Activated naive CD4-positive, alpha-beta T cell treated with anti-CD3 and anti-CD28 coated beads for 36 hours (primary cell): ENCODE results near the gene SMIM24. TPM values are rescaled to one million over a fixed set of nuclear protein-coding genes. Genes with fewer than 3 reads are reported as not detected.
"Not testable (repeated sequence)": the region's sequence is repeated elsewhere in the genome, so short reads cannot be mapped to it uniquely, and the experiment has no call there.

ENCODE experiments used
- CTCF ChIA-PET: fragments of 350-600 bp; sonication (Branson Sonifier 250); formaldehyde crosslinking; loops from one replicate; lab custom pipeline; 2021; ENCODE audit warnings: antibody characterized with exemption; lab: Charles Lee
- DNase-seq: peaks from one replicate; pipeline ENCODE4 v3.0.0-alpha.2; 2020
- H3K27ac Mint-ChIP-seq: one replicate; pipeline ENCODE4 v1.8.0; 2021; ENCODE audit warnings: mild to moderate bottlenecking, mixed read lengths
- H3K27me3 Mint-ChIP-seq: one replicate; pipeline ENCODE4 v1.8.0; 2021; ENCODE audit warnings: low read depth, mixed read lengths
- H3K36me3 Mint-ChIP-seq: one replicate; pipeline ENCODE4 v1.8.0; 2021; ENCODE audit warnings: low read depth, mixed read lengths
- H3K4me1 Mint-ChIP-seq: one replicate; pipeline ENCODE4 v1.8.0; 2021; ENCODE audit warnings: low read depth, mixed read lengths
- H3K4me3 Mint-ChIP-seq: one replicate; pipeline ENCODE4 v1.8.0; 2021; ENCODE audit warnings: mild to moderate bottlenecking, moderate library complexity, mixed read lengths
- H3K9me3 Mint-ChIP-seq: one replicate; pipeline ENCODE4 v1.8.0; 2021; ENCODE audit warnings: mixed read lengths
- intact Hi-C: fragments of 100-400 bp; cut with micrococcal nuclease; formaldehyde crosslinking; loops from one replicate; pipeline ENCODE4 v1.15.1; 2023
- total RNA-seq, 2 experiments: library from RNA; stranded (reverse); gene quantifications; one replicate each; pipeline ENCODE4 v1.2.3, GENCODE V29; 2021

Gene SMIM24
- total RNA-seq, 2 experiments from 2014 or later = 0.41 TPM; not detected in 1

DNA sequence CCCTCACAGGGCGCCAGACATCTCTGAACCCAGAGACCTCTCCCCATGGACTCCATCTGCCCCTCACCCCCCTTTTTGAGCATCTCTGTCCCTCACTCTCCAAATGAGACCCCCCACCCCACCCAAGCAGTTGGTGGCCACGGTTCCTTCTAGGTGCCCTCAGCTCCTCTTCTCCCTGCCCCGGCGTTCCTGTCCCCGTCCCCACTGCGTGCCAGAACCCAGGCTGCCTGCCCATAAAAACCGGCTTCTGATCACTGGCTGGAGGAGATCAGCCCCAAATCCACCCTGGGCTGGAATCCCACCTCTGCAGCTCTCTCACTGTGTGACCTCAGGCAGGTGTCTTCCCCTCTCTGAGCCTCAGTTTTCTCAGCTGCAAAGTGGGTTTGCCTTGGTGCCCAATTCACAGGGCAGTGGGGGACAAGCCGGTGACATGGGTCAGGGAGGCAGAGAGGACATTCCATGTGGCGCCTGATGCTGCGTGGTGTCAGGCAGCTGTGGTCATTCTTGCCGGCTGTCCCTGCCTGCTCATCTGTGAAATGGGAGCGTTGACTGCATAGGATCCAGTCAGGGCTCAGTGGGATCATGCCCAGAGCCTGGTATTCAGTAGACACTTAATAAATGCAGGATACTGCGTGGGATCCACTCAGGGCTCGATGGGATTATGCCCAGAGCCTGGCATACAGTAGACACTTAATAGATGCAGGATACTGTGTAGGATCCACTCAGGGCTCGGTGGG is 25.5 kb downstream of the SMIM24 start:
- CTCF ChIA-PET = no interaction called here
- intact Hi-C loops = no loop called here
- Mint-ChIP-seq H3K27me3 (no peaks in the 10 kb centered on the region), H3K36me3 (peaks cover 6% of the 10 kb centered on the region), H3K9me3 (no peaks in the 10 kb centered on the region), H3K4me3 (no peak overlapping the region), H3K27ac (no peak overlapping the region), H3K4me1 (no peaks in the 10 kb centered on the region)
- no peak for DNase-seq

DNA sequence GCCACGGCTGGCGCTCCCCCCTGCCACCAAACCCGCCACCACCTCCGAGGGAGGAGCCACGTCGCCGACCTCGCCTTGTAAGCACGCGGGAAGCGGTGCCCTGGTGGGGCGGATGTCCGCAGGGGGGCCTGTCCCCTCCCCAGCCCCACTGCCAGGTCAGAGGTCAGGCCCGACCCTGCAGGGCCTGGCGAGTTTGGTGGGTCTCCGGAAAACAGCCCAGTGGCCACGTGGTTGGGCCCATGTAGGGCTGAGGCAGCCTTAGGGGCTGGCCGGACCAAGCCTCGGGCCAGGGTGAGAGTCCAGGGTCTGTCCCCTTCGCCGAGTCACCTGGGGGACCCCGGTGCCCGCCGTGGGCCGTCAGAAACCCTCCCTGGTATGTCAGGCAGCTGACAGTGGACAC is 26.5 kb downstream of the SMIM24 start:
- H3K4me3 Mint-ChIP-seq = no peak overlapping the region
- no peaks in the 10 kb centered on the region for H3K9me3 Mint-ChIP-seq
- H3K27ac Mint-ChIP-seq = no peak overlapping the region
- no peaks in the 10 kb centered on the region for H3K27me3 Mint-ChIP-seq
- intact Hi-C loops = no loop called here
- no peak for DNase-seq
- H3K4me1 Mint-ChIP-seq = no peaks in the 10 kb centered on the region
- CTCF ChIA-PET = interaction anchor here (1.1 kb wide), 1 partner anchor 19 kb away, joined by 3 read pairs; no protein-coding TSS in a partner anchor
- peaks cover 6% of the 10 kb centered on the region for H3K36me3 Mint-ChIP-seq

DNA sequence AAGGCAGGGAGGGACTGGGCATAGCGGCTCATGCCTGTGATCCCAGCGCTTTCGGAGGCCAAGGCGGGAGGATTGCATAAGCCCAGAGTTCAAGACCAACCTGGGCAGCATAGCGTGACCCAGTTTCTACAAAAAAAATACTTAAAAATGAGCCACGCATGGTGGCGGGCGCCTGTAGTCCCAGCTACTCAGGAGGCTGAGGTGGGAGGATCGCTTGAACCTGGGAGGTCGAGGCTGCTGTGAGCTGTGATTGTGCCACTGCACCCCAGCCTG is 27.4 kb downstream of the SMIM24 start:
- DNase-seq, H3K9me3 Mint-ChIP-seq, H3K27ac Mint-ChIP-seq, intact Hi-C loops, H3K27me3 Mint-ChIP-seq, H3K36me3 Mint-ChIP-seq, H3K4me1 Mint-ChIP-seq, H3K4me3 Mint-ChIP-seq: not testable (repeated sequence)
- CTCF ChIA-PET = interaction anchor here (1.1 kb wide), 1 partner anchor 20 kb away, joined by 3 read pairs; no protein-coding TSS in a partner anchor

DNA sequence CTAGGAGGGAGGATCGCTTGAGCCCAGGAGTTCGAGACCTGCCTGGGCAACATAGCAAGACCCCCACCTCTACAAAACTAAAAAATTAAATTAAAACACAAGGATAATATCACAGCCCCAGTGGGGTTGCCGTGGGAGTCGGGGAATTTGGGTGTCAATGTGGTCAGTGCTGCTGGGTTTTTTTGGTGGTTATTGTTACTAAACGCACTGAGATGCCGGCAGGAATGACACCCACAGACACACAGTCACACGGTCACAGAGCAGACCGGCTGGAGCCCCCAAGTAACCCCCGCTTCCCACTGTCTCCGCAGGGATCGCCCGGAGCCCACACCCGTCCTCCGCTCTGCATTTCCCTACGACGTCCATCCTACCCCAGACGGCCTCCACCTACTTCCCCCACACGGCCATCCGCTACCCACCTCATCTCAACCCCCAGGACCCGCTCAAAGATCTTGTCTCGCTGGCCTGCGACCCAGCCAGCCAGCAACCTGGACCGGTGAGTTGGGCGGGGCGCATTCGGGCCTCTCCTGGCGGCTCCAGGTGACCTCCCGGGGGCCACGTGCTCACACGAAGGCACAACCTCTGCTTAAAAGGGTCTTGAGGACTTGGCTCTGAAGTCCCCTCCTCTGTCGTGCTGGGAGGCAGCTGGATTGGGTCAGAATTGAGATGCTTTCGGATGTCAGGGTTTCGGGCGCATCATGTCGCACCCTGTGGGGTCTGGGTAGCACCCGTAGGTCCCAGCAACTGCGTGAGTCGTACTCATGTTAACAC is 28.0 kb downstream of the SMIM24 start:
- no peak overlapping the region for H3K27ac Mint-ChIP-seq

DNA sequence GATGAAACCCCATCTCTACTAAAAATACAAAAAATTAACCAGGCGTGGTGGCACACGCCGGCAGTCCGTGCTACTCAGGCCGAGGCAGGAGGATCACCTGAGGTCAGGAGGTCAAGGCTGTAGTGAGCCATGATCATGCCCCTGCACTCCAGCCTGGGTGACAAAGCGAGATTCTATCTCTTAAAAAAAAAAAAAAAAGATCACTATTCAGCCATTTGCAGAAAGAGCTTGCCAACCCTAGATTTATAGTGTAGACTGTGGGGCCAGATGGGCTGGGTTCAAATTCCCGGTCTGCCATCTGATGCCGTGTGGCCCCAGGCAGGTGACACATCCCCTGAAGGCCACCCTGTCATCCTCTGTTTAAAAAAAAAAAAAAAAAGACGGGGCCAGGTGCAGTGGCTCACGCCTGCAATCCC is 28.9 kb downstream of the SMIM24 start:
- no peak overlapping the region for H3K4me3 Mint-ChIP-seq
- intact Hi-C loops = no loop called here
- H3K27me3 Mint-ChIP-seq = no peaks in the 10 kb centered on the region
- H3K4me1 Mint-ChIP-seq = no peaks in the 10 kb centered on the region
- H3K9me3 Mint-ChIP-seq = no peaks in the 10 kb centered on the region
- CTCF ChIA-PET = no interaction called here
- H3K27ac Mint-ChIP-seq = no peak overlapping the region
- DNase-seq = no peak
- peaks cover 6% of the 10 kb centered on the region for H3K36me3 Mint-ChIP-seq

More for the DNA sequence above, 28.0 kb downstream of the SMIM24 start:
- H3K4me1 Mint-ChIP-seq = no peaks in the 10 kb centered on the region
- H3K4me3 Mint-ChIP-seq = no peak overlapping the region
- intact Hi-C loops = no loop called here
- no peaks in the 10 kb centered on the region for H3K27me3 Mint-ChIP-seq
- CTCF ChIA-PET = interaction anchor here (1.1 kb wide), 1 partner anchor 20 kb away, joined by 3 read pairs; no protein-coding TSS in a partner anchor
- no peak for DNase-seq
- peaks cover 6% of the 10 kb centered on the region for H3K36me3 Mint-ChIP-seq
- H3K9me3 Mint-ChIP-seq = no peaks in the 10 kb centered on the region

DNA sequence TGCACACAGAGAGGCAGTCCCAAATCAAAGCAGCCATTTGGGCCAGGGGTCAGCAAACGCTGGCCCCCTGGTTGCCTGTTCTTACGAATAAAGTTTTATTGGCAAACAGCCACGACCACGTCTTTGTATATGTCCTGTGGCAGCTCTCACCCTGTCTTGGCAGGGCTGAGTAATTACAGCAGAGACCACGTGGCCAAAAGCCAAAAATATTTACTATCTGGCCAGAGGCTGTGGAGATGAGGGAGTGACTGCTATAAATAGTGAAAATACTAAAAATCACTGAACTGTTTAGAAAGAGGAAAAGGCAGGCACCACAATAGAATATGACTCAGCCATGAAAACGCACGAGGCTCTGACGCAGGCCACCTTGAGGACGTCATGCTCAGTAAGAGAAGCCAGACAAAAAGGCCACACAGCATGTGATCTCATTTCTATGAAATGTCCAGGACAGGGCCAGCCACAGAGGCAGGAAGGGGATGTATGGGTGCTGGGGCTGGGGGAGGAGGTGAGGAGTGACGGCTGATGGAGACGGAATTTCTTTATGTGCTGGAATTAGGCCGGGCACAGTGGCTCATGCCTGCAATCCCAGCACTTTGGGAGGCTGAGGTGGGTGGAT is 29.4 kb downstream of the SMIM24 start:
- no peak overlapping the region for H3K27ac Mint-ChIP-seq
- CTCF ChIA-PET = no interaction called here
- intact Hi-C loops = no loop called here

DNA sequence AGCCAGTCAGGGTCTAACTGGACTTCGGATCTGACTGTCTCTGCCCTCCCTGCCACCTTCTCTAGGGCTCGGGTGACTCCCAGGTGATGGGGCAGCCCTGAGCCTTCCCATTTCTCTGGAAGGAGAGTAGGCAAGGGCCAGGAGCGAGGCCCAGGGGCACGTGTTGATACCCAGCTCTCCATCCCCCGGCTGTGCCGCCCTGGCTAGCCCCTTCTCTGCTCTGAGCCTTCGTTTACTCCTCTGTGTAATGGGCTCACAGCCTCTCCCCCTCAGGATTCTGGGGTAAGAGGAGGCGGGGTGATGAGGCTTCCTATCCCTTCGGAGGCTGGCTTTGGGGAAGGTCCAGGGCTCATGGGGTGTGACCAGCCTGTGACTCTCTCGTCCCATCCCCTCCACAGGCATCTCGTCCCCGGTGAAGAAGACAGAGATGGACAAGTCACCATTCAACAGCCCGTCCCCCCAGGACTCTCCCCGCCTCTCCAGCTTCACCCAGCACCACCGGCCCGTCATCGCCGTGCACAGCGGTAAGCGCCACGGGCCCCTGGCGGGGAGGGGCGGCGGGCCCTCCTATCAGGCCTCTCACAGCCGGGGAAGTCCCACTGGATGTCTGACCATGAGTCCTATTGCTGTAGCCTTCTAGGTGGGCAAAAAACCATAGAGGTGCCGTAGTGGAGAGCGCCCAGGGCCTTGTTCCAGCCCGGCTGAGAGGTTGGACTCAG is 31.6 kb downstream of the SMIM24 start:
- no peak for DNase-seq
- no peak overlapping the region for H3K4me3 Mint-ChIP-seq
- CTCF ChIA-PET = interaction anchor here (1.3 kb wide), 1 partner anchor 19 kb away, joined by 4 read pairs; no protein-coding TSS in a partner anchor
- no peaks in the 10 kb centered on the region for H3K27me3 Mint-ChIP-seq
- no peaks in the 10 kb centered on the region for H3K9me3 Mint-ChIP-seq
- H3K36me3 Mint-ChIP-seq = peaks cover 8% of the 10 kb centered on the region
- H3K4me1 Mint-ChIP-seq = peaks cover 3% of the 10 kb centered on the region
- no peak overlapping the region for H3K27ac Mint-ChIP-seq
- intact Hi-C loops = no loop called here

More for the DNA sequence above, 29.4 kb downstream of the SMIM24 start:
- Mint-ChIP-seq H3K4me3 (no peak overlapping the region), H3K36me3 (peaks cover 6% of the 10 kb centered on the region), H3K4me1 (no peaks in the 10 kb centered on the region), H3K27me3 (no peaks in the 10 kb centered on the region), H3K9me3 (no peaks in the 10 kb centered on the region)
- no peak for DNase-seq

DNA sequence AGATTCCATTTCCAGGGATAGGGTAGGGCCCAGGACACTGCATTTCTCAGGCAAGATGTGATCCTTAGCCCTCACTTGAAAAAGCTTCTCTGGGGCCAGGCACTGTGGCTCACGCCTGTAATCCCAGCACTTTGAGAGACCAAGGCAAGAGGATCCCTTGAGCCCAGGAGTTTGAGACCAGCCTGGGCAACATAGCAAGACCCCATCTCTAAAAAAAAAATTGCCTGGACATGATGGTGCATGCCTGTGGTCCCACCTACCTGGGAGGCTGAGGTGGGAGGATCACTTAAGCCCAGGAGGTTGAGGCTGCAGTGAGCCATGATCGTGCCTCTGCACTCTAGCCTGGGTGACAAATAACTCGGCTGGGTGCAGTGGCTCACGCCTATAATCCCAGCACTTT is 33.7 kb downstream of the SMIM24 start:
- H3K9me3 Mint-ChIP-seq, H3K4me1 Mint-ChIP-seq, H3K27me3 Mint-ChIP-seq, H3K36me3 Mint-ChIP-seq, intact Hi-C loops, H3K4me3 Mint-ChIP-seq, DNase-seq, H3K27ac Mint-ChIP-seq: not testable (repeated sequence)
- CTCF ChIA-PET = interaction anchor here (1.1 kb wide), 1 partner anchor 24 kb away, joined by 3 read pairs; no protein-coding TSS in a partner anchor

DNA sequence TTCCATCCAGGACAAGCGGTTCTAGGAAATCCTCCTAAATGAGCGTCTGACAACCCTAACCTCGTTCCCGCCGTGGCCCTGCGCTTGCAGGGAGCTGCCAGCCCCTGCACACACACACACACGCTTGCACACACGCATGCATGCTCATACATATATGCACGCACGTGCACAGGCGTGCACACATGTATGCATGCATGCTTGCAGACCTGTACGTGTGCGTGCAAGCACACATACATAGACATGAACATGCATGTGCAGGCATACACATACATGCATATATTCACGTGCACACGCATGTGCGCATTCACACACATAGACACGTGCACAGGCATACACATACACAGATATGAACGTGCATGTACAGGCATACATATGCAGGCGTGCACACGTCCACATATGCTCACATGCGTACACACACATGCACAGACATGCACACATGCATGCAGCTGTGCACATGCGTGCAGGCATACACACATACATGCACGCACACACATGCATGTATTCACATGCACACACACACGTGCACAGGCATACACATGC is 35.6 kb downstream of the SMIM24 start:
- intact Hi-C loops = no loop called here
- Mint-ChIP-seq H3K4me1 (peaks cover 5% of the 10 kb centered on the region), H3K9me3 (no peaks in the 10 kb centered on the region), H3K27ac (no peak overlapping the region), H3K4me3 (no peak overlapping the region), H3K27me3 (no peaks in the 10 kb centered on the region), H3K36me3 (peaks cover 2% of the 10 kb centered on the region)
- no peak for DNase-seq
- CTCF ChIA-PET = interaction anchor here (1.1 kb wide), 1 partner anchor 8 kb away, joined by 3 read pairs; no protein-coding TSS in a partner anchor

DNA sequence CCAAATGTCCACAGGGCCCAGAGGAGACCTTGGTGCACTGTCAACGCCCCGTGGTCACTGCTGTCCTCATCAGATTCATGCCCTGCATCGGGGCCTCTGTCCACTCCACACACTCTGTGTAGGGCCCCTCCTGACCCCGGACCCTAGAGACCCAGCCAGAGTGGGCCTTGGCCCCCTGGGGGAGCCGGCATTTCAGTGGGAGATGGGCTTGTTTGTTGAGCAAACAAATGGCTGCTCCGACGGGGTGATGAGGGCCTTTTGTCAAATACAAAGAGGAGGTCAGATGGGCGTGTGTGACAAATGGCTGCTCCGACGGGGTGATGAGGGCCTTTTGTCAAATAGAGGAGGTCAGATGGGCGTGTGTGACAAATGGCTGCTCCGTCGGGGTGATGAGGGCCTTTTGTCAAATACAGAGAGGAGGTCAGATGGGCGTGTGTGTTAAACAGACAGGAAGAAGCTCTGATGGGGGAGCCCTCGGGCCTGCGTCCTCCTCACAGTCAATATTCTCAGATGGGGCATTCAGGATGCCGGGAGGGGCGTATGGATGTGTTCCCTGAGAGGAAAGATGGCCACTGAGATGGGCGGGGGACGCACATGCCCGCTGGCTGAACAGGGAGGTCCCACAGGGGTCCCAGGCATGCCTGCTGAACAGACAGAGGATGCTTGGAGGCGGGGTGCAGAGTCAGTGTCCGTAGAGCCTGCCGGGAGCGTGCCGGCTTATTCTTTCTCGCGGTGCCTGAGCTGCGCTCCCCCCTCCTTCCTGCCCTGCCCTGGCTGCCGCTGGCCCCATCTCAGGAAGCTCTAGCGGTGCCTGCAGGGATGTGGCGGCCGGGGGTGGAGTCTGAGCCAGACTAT is 36.3 kb downstream of the SMIM24 start:
- no peak for DNase-seq
- Mint-ChIP-seq H3K4me1 (peaks cover 5% of the 10 kb centered on the region), H3K9me3 (no peaks in the 10 kb centered on the region), H3K36me3 (peaks cover 2% of the 10 kb centered on the region), H3K27me3 (no peaks in the 10 kb centered on the region), H3K4me3 (no peak overlapping the region), H3K27ac (no peak overlapping the region)
- intact Hi-C loops = no loop called here
- CTCF ChIA-PET = interaction anchor here (1.1 kb wide), 1 partner anchor 8 kb away, joined by 3 read pairs; no protein-coding TSS in a partner anchor

DNA sequence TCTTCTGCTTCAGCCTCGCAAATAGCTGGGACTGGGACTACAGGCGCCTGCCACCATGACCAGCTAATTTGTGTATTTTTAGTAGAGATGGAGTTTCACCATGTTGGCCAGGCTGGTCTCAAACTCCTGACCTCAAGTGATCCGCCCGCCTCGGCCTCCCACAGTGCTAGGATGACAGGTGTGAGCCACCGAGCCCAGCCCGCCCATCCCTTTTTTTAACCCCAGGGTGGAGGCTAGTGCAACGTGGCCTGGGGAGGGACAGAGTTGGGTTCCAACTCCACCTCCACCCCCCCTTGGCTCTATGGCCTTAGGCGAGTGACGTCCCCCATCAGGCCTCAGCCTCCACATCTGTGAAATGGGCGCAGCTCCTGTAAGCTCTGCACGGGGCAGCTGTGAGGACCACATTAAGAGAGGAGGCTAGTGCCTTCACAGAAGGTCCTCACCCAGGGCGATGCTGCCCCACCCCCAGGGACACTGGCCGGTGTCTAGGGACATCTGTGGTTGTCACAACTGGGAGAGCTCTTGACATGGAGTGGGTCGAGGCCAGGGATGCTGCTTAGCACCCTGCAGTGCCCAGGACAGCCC is 37.7 kb downstream of the SMIM24 start:
- Mint-ChIP-seq H3K36me3 (peaks cover 4% of the 10 kb centered on the region), H3K9me3 (no peaks in the 10 kb centered on the region), H3K4me1 (peaks cover 5% of the 10 kb centered on the region), H3K4me3 (no peak overlapping the region), H3K27me3 (no peaks in the 10 kb centered on the region), H3K27ac (no peak overlapping the region)
- CTCF ChIA-PET = no interaction called here
- no peak for DNase-seq
- intact Hi-C loops = no loop called here
